NB4 (cell line): Measurements from ENCODE around the gene GLOD4.
"Not testable (repeated sequence)": the region's sequence is repeated elsewhere in the genome, so short reads cannot be mapped to it uniquely, and the experiment has no call there.

Source experiments
- DNase-seq: peaks from one replicate; pipeline ENCODE4 v3.0.0; 2010; ENCODE audit warnings: low read depth
- H3K4me3 ChIP-seq: one replicate; pipeline ENCODE4 v1.5.1; 2011; ENCODE audit warnings: mild to moderate bottlenecking, low read depth, low read length, moderate library complexity
- MYC ChIP-seq: IDR thresholded peaks from 2 replicates; pipeline ENCODE4 v1.6.1; 2011; ENCODE audit warnings: low read depth, low read length
- POLR2A ChIP-seq: IDR thresholded peaks from 2 replicates; pipeline ENCODE4 v1.6.1; 2011; ENCODE audit warnings: mild to moderate bottlenecking; ENCODE audit not compliant: insufficient read length; ENCODE audit errors: extremely low read depth
- TF ChIP-seq, protein P1 (sequence below): IDR thresholded peaks from 2 replicates; pipeline ENCODE4 v1.6.1; 2011; ENCODE audit warnings: low read depth, low read length
- TF ChIP-seq, protein P2 (sequence below): IDR thresholded peaks from one replicate; pipeline ENCODE4 v1.5.1; 2012; ENCODE audit warnings: low read depth, low read length

GLOD4 gene

DNA sequence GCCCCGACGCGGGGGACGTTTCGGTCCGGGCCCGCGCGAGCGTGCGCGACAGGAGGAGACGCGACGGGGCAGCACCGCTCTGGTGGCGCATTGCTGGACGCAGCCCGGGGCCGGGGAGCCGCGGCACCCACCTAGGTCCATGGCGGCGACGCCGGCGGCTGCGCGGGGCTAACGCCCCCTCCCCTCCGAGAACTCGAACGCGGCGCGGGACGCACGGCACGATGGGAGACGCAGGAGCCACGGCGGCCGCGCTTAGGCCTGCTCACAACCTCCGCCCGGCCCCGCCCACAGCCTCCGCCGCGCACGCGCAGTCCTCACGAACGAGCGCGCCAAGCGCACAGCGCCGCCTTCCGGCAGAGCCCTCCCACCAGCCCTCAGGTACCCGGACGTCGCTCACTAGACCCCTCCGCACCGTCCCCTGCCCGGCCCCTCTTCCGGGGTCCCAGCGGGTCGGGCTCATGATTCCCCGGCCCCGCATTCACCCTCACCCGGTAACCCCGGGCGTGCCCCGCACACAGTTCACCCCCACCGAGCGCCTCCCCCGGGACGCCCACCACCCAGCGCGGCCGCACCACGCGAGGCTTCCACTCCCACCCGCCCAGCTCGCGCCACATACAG lies 30.0 kb downstream of the GLOD4 start, which contains the start of gene GEMIN4:
TSS of gene GEMIN4 (minus strand) at position 263 of the 618 bp plus-strand sequence. CDS start at position 141, 122 bp downstream.
- TF ChIP-seq POLR2A (peak; percentile 62), MYC (peak; percentile 50; the same call in 1 of the 2 replicates)
- TF ChIP-seq, protein P1, sequence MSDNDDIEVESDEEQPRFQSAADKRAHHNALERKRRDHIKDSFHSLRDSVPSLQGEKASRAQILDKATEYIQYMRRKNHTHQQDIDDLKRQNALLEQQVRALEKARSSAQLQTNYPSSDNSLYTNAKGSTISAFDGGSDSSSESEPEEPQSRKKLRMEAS = no peak
- TF ChIP-seq, protein P2, sequence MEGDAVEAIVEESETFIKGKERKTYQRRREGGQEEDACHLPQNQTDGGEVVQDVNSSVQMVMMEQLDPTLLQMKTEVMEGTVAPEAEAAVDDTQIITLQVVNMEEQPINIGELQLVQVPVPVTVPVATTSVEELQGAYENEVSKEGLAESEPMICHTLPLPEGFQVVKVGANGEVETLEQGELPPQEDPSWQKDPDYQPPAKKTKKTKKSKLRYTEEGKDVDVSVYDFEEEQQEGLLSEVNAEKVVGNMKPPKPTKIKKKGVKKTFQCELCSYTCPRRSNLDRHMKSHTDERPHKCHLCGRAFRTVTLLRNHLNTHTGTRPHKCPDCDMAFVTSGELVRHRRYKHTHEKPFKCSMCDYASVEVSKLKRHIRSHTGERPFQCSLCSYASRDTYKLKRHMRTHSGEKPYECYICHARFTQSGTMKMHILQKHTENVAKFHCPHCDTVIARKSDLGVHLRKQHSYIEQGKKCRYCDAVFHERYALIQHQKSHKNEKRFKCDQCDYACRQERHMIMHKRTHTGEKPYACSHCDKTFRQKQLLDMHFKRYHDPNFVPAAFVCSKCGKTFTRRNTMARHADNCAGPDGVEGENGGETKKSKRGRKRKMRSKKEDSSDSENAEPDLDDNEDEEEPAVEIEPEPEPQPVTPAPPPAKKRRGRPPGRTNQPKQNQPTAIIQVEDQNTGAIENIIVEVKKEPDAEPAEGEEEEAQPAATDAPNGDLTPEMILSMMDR = peak; percentile 63

DNA sequence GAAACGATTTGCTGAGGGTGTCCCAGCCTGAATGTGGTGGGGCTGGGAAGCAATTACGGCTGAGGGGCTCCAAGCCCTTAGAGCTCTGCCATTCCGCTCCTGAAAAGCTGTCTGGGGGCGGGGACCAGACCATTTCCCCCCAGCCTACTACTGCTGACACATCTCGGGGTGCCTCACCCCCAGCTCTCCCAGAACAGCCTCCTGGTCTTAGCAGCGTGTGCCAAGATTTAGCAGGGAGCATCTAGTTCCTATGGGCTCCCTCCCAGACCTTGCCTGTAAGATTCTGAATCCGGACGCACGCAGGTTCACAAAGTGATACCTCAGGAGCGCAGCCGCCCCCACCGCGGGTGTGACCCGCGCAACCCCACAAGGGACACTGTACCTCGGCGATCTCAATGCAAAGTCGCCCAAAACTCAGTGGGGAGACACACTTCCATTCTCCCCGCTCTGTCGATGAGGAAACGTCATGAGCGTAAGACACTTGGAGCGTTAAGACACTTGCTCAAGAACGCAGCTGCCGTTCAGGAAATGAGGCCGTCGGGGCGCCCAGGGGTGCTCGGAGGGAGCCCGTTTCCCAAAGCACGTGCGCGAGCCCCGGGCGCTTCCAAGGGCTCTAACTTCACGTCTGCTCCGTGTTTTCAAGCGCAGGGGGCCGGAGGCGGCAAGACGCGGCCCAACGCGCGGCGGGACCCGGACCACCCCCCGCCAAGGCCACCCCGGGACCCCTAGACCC lies 30.6 kb downstream of the GLOD4 start:
- H3K4me3 ChIP-seq = peak overlapping the region; percentile 88
- peak; percentile 69 for DNase-seq
- no peak for TF ChIP-seq POLR2A
- TF ChIP-seq, protein P1 = peak; percentile 89
- peak; percentile 73; the same call in 1 of the 2 replicates for TF ChIP-seq MYC

More for the DNA sequence above, 30.0 kb downstream of the GLOD4 start, which contains the start of gene GEMIN4:
- peak within 1 kb of the TSS; percentile 88 for H3K4me3 ChIP-seq
- DNase-seq = peak; percentile 90

DNA sequence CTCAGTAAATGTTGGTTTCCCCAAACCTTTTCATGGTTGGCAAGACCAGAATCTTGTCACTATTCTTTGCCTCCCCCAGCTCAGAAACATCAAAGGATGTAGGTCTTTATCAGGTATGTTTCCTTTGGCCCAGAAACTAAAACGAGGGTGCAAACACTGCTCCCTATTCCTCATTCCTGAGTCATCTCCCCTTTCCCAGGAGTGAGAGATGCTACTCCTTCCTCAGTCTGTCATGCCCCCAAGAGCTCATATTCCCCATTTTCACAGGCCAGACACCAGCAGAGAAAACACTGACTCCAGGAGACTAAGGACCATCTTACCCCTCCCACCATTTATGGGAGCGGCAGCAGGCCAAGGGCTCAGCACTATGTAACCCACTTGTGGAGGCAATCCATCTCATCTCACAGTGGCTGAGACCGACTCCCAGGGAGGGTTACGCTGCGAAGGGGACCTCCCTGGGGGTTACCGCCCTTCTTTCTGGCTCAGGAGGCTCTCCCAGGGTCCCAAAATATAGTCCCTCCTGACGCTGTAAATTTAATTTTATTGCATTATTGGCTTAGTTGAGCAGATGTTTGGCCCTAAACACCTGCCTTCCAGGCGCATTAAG lies 31.5 kb downstream of the GLOD4 start:
- no peak for DNase-seq
- TF ChIP-seq, protein P1 = no peak
- TF ChIP-seq, protein P2 = no peak
- H3K4me3 ChIP-seq = peak overlapping the region; percentile 88

DNA sequence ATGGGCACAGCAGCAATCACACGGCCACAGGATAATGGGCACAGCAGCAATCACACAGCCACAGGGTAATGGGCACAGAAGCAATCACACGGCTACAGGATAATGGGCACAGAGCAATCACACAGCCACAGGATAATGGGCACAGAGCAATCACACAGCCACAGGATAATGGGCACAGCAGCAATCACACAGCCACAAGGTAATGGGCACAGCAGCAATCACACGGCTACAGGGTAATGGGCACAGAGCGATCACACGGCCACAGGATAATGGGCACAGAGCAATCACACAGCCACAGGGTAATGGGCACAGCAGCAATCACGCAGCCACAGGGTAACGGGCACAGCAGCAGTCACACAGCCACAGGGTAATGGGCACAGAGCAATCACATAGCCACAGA lies 32.7 kb downstream of the GLOD4 start:
- DNase-seq = not testable (repeated sequence)
- H3K4me3 ChIP-seq = peak overlapping the region; percentile 17

DNA sequence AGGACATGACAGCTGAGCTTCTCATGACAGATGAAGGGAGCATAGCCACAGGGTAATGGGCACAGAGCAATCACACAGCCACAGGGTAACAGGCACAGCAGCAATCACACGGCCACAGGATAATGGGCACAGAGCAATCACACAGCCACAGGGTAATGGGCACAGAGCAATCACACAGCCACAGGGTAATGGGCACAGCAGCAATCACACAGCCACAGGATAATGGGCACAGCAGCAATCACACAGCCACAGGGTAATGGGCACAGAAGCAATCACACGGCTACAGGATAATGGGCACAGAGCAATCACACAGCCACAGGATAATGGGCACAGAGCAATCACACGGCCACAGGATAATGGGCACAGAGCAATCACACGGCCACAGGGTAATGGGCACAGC lies 33.5 kb downstream of the GLOD4 start:
- H3K4me3 ChIP-seq, DNase-seq: not testable (repeated sequence)

DNA sequence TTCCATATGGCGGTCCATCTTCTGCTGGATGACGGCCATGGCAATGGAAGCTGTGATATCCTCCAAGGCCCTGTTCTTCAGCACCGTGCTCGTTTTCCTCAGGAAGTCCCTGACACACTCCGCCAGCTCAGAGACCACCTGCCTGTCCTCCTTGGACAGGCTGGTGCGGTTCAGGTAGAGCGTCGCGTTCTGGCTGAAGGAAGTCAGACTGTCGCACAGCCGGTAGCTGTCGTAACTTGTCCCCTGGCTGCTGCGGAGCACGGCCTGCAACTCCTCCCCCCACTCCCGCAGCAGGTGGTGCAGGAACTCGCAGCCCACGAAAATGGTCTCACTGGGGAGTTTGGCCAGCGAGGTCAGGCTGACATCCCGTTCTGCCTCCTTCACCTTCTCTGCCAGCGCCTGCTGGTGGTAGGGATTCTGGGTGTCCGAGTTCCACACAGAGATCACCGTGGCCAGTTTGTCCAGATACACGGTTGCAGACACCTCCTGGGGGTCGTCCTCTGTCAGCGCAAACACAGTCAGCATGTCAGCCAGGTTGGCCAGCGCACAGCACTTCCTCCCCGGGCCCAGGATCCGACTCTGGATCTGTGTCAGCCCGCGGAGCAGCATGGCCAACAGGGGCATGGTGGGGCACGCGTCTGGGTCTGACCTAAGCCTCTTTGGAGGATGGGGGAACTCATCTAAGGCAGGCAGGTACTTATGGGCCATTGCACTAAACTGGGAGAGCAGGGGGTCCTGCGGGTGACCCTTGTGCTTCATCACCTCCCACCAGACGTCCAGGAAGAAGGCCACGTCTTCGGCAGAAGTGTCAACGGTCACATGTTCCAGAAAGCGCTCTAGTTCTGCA lies 35.1 kb downstream of the GLOD4 start:
- TF ChIP-seq, protein P1 = no peak
- TF ChIP-seq POLR2A = no peak
- TF ChIP-seq, protein P2 = no peak
- TF ChIP-seq MYC = no peak
- no peak for DNase-seq
- no peak overlapping the region for H3K4me3 ChIP-seq

DNA sequence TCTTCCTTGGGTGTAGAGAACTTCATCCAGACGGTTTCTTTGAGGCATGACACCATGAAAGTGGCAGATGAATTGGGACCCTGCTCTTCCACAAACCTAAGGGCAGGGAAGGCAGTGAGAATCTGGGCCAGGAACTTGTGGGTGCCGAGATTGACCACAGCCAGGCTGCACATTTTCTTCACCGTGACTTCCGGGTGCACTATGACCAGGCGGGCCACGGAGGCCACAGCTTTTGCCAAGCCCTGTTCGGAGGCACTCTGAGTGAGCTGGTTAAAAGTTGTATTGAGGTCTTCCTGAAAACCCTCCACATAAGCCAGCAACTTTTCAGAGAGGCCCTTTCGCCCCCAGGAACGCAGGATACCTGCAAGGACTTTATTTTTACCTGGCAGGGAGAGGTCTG lies 35.9 kb downstream of the GLOD4 start:
- TF ChIP-seq, protein P2 = no peak
- TF ChIP-seq, protein P1 = no peak
- no peak for TF ChIP-seq MYC
- no peak for DNase-seq
- H3K4me3 ChIP-seq = no peak overlapping the region
